ENCODE results near the gene DKK2.

DNA sequence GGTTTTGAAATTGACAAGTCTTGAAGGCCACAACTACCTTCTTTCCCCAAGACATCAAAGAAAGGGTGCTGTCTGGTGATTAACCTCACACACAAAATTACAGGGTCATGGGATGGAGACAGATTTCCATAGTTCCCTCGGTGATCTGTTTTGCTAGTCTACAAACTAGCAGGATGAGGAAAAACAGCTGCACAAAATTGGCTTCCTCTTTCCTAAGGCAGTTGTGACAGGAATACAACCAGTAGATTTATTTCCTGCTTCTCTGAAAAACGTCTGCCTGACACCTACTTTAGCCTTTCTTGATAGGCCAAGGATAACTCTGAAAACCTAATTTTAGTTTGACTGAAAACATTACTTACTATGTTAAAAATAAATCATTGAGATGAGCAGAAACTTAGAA lies 39.6 kb downstream of the DKK2 start:
- no peak for TF ChIP-seq POLR2A (IDR thresholded peaks at IDR 0.05)
- no peak for TF ChIP-seq CTCF (IDR thresholded peaks at IDR 0.05)
